OCI-LY1 (cell line): ENCODE data around the gene RPSA.

ENCODE experiments used
- H2AFZ ChIP-seq: fragments of 200-600 bp; sonication (generic), shearing (Covaris generic); 2 replicates; pipeline ENCODE4 v1.6.0; 2014; ENCODE audit warnings: antibody characterized with exemption, mild to moderate bottlenecking, low read length
- H3F3A ChIP-seq: fragments of 200-600 bp; sonication (generic), shearing (Covaris generic); 2 replicates; pipeline ENCODE4 v1.6.0; 2014; ENCODE audit warnings: mild to moderate bottlenecking, antibody characterized with exemption, low read length, moderate library complexity; ENCODE audit not compliant: insufficient read depth
- H3K27ac ChIP-seq: fragments of 200-600 bp; sonication (generic); 2 replicates; pipeline ENCODE4 v1.5.1; 2014; ENCODE audit warnings: low read length, mixed run types, mild to moderate bottlenecking, low read depth; ENCODE audit not compliant: poor library complexity, severe bottlenecking
- H3K27me3 ChIP-seq: fragments of 200-600 bp; sonication (generic); 2 replicates; pipeline ENCODE4 v1.6.0; 2014; ENCODE audit warnings: antibody characterized with exemption, mild to moderate bottlenecking, low read length, moderate library complexity; ENCODE audit not compliant: insufficient read depth
- H3K36me3 ChIP-seq: fragments of 200-600 bp; sonication (generic); 2 replicates; pipeline ENCODE4 v1.6.1; 2014; ENCODE audit warnings: mild to moderate bottlenecking, antibody characterized with exemption, low read length, moderate library complexity, mixed read lengths; ENCODE audit not compliant: insufficient read depth
- H3K4me1 ChIP-seq: fragments of 200-600 bp; sonication (generic); 2 replicates; pipeline ENCODE4 v1.5.1; 2014; ENCODE audit warnings: mild to moderate bottlenecking, low read length, moderate library complexity; ENCODE audit not compliant: insufficient read depth, severe bottlenecking
- H3K4me2 ChIP-seq: fragments of 200-600 bp; sonication (generic), shearing (Covaris generic); 2 replicates; pipeline ENCODE4 v1.6.1; 2014; ENCODE audit warnings: low read length
- H3K4me3 ChIP-seq: fragments of 200-600 bp; sonication (generic); 2 replicates; pipeline ENCODE4 v1.5.1; 2014; ENCODE audit warnings: low read length, low read depth, mild to moderate bottlenecking, mixed read lengths; ENCODE audit not compliant: poor library complexity, severe bottlenecking
- H3K79me2 ChIP-seq: fragments of 200-600 bp; shearing (Covaris generic); 2 replicates; pipeline ENCODE4 v1.6.1; 2016; ENCODE audit warnings: mixed run types, low read length, mixed read lengths; ENCODE audit not compliant: insufficient read depth
- H3K9ac ChIP-seq: fragments of 200-600 bp; sonication (generic), shearing (Covaris generic); 2 replicates; pipeline ENCODE4 v1.6.1; 2014; ENCODE audit warnings: mild to moderate bottlenecking, low read length, mixed read lengths
- H3K9me2 ChIP-seq: fragments of 200-600 bp; sonication (generic), shearing (Covaris generic); 2 replicates; pipeline ENCODE4 v1.6.1; 2014; ENCODE audit warnings: low read depth, mild to moderate bottlenecking, low read length, mixed read lengths
- H3K9me3 ChIP-seq: fragments of 200-600 bp; shearing (Covaris generic); 2 replicates; pipeline ENCODE4 v1.6.1; 2014; ENCODE audit warnings: low read length, mixed read lengths
- H4K20me1 ChIP-seq: fragments of 200-600 bp; sonication (generic), shearing (Covaris generic); 2 replicates; pipeline ENCODE4 v1.6.0; 2016; ENCODE audit warnings: mild to moderate bottlenecking, low read length; ENCODE audit not compliant: insufficient read depth
- CTCF ChIP-seq: fragments of 200-600 bp; sonication (generic), shearing (Covaris generic); IDR thresholded peaks from 2 replicates; pipeline ENCODE4 v1.5.1; 2017; ENCODE audit warnings: mild to moderate bottlenecking, antibody characterized with exemption, low read length, moderate library complexity, mixed read lengths
- EZH2 ChIP-seq: fragments of 200-600 bp; sonication (generic), shearing (Covaris generic); IDR thresholded peaks from 2 replicates; pipeline ENCODE4 v1.8.0; 2017; ENCODE audit warnings: borderline replicate concordance, mixed run types, mild to moderate bottlenecking, antibody characterized with exemption, low read length, moderate library complexity, mixed read lengths

RPSA gene

DNA sequence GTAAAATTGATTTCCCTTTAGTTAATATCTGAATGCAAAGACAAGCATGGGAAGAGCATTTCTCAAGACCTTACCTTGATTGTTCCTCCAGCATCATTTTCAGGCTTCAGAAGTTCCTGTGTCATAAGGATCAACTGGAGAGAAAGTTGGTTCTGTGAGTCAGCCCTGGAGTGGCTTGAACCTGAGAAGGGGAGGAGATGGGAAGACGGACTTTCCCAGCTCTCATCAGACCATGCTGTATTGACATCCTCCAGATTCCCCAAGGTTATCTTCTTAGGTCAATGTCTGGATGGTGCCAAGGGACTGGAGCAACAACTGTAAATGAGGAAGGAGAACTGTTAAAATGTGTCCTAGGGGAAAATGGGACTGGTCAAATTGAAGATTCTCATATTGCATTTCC, 21.0 kb downstream of the RPSA start:
- no peak for TF ChIP-seq CTCF
- no peak for TF ChIP-seq EZH2
- Histone ChIP-seq H3K9me3 (no peaks in the 10 kb centered on the region), H3K4me1 (no peaks in the 10 kb centered on the region), H3K36me3 (no peaks in the 10 kb centered on the region), H3K9me2 (no peaks in the 10 kb centered on the region), H3K27ac (no peak overlapping the region), H4K20me1 (no peaks in the 10 kb centered on the region), H3K27me3 (no peaks in the 10 kb centered on the region; the same call in 1 of the 2 replicates), H2AFZ (no peak overlapping the region), H3K4me3 (no peak overlapping the region), H3F3A (no peaks in the 10 kb centered on the region), H3K4me2 (no peak overlapping the region), H3K79me2 (no peaks in the 10 kb centered on the region), H3K9ac (no peak overlapping the region)

DNA sequence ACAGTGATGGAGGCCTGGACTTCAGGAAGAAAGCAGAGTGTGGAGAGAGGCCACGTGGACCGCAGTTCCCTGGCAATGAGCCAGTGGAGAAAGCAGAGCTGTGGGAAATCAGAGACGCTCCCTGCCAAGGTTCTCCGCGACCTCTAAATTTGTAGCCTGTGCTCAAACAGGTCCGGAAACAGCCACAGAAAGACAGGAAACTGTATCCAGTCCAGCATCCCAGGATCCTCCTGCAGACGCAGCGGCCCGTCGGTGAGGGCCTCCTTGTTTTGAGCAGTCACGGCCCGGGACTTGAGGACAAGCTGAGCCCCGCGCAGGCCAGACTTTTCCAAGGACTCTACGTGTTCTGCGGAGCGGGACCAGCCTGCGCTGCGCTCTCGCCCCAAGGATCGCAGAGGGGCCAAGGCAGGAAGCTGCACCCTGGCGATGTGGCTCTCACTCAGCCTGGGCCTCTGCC, 22.3 kb downstream of the RPSA start:
- no peak overlapping the region for H3K27ac ChIP-seq
- no peaks in the 10 kb centered on the region for H4K20me1 ChIP-seq
- no peaks in the 10 kb centered on the region for H3F3A ChIP-seq
- H3K9me2 ChIP-seq, result no peaks in the 10 kb centered on the region
- TF ChIP-seq EZH2 (no peak), CTCF (no peak)
- no peaks in the 10 kb centered on the region; the same call in 1 of the 2 replicates for H3K27me3 ChIP-seq
- no peak overlapping the region for H2AFZ ChIP-seq
- no peaks in the 10 kb centered on the region for H3K79me2 ChIP-seq
- no peaks in the 10 kb centered on the region for H3K4me1 ChIP-seq
- no peaks in the 10 kb centered on the region for H3K36me3 ChIP-seq
- no peaks in the 10 kb centered on the region for H3K9me3 ChIP-seq
- H3K4me2 ChIP-seq, result no peak overlapping the region
- no peak overlapping the region for H3K9ac ChIP-seq
- H3K4me3 ChIP-seq, result no peak overlapping the region

DNA sequence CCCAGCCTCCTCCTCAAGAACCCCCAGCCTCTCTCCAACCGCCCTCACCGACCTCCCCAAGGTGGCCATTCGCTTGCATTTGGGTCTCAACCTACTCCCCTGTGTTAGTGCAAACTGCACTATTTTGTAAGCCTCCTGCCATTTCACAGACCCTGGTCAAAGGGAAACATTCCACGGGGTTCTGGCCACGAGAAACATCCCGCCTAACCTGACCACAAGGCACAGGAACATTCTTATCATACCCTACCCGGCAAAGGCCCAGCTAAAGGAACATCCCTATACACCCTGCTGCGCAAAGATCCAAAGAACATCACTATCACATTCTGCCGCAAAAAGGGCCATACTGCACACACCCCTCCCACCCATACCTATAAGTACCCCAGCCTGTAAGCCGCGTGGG, 22.9 kb downstream of the RPSA start:
- H3K27ac ChIP-seq, result no peak overlapping the region
- H3K9me3 ChIP-seq, result no peaks in the 10 kb centered on the region
- H3K4me2 ChIP-seq, result no peak overlapping the region
- H3K36me3 ChIP-seq, result no peaks in the 10 kb centered on the region
- H4K20me1 ChIP-seq, result no peaks in the 10 kb centered on the region
- H3K9ac ChIP-seq, result no peak overlapping the region
- no peaks in the 10 kb centered on the region for H3F3A ChIP-seq
- H3K9me2 ChIP-seq, result no peaks in the 10 kb centered on the region
- no peak overlapping the region for H2AFZ ChIP-seq
- TF ChIP-seq CTCF, result no peak
- TF ChIP-seq EZH2, result no peak
- no peaks in the 10 kb centered on the region; the same call in 1 of the 2 replicates for H3K27me3 ChIP-seq
- H3K4me3 ChIP-seq, result no peak overlapping the region
- H3K4me1 ChIP-seq, result no peaks in the 10 kb centered on the region
- H3K79me2 ChIP-seq, result no peaks in the 10 kb centered on the region
